ENCODE measurements around the gene CADM2.
A peak's percentile ranks its signal among the peaks of the same experiment; 100 is the strongest.
"Not testable (repeated sequence)": the region's sequence is repeated elsewhere in the genome, so short reads cannot be mapped to it uniquely, and the experiment has no call there.

The CADM2 gene

GRCh38 chr3:84958495-84959469, at the start of gene CADM2:
TSS of gene CADM2 (plus strand) at chr3:84958989.
- peak; percentile 15 to 27 for DNase-seq (ENCODE audit: low read depth in 1 of 2, low spot score in 1 of 2)

GRCh38 chr3:84918592-84918991, 40.2 kb upstream of the CADM2 start:
- not testable (repeated sequence) for DNase-seq (ENCODE audit: low read depth in 1 of 2, low spot score in 1 of 2)

- no peak for DNase-seq (ENCODE audit: low read depth in 1 of 2, low spot score in 1 of 2)
Observed at GRCh38 chr3:84922682-84923081, 36.1 kb upstream of the CADM2 start.

- no peak for DNase-seq (ENCODE audit: low read depth in 1 of 2, low spot score in 1 of 2)
Observed at GRCh38 chr3:84925571-84925970, 33.2 kb upstream of the CADM2 start.

GRCh38 chr3:84943379-84943778, 15.4 kb upstream of the CADM2 start:
- no peak for DNase-seq (ENCODE audit: low read depth in 1 of 2, low spot score in 1 of 2)

GRCh38 chr3:84946240-84946639, 12.5 kb upstream of the CADM2 start:
- no peak for DNase-seq (ENCODE audit: low read depth in 1 of 2, low spot score in 1 of 2)

GRCh38 chr3:84959470-84960271, 882 bp downstream of the CADM2 start:
- DNase-seq (ENCODE audit: low read depth in 1 of 2, low spot score in 1 of 2) = no peak

GRCh38 chr3:84960581-84960980, 1.8 kb downstream of the CADM2 start:
- no peak for DNase-seq (ENCODE audit: low read depth in 1 of 2, low spot score in 1 of 2)

- DNase-seq (ENCODE audit: low read depth in 1 of 2, low spot score in 1 of 2) = no peak
Observed at GRCh38 chr3:84961011-84961410, 2.2 kb downstream of the CADM2 start.

- DNase-seq (ENCODE audit: low read depth in 1 of 2, low spot score in 1 of 2) = no peak
Observed at GRCh38 chr3:84961521-84962255, 2.9 kb downstream of the CADM2 start.

GRCh38 chr3:84962415-84962814, 3.6 kb downstream of the CADM2 start:
- DNase-seq (ENCODE audit: low read depth in 1 of 2, low spot score in 1 of 2) = no peak

GRCh38 chr3:84963137-84963536, 4.3 kb downstream of the CADM2 start:
- no peak for DNase-seq (ENCODE audit: low read depth in 1 of 2, low spot score in 1 of 2)

- no peak for DNase-seq (ENCODE audit: low read depth in 1 of 2, low spot score in 1 of 2)
Observed at GRCh38 chr3:84965141-84965540, 6.4 kb downstream of the CADM2 start.

GRCh38 chr3:84967767-84968581, 9.2 kb downstream of the CADM2 start:
- DNase-seq (ENCODE audit: low read depth in 1 of 2, low spot score in 1 of 2) = no peak

- DNase-seq (ENCODE audit: low read depth in 1 of 2, low spot score in 1 of 2) = no peak
Observed at GRCh38 chr3:84968701-84969235, 10.0 kb downstream of the CADM2 start.

- no peak for DNase-seq (ENCODE audit: low read depth in 1 of 2, low spot score in 1 of 2)
Observed at GRCh38 chr3:84974347-84974746, 15.6 kb downstream of the CADM2 start.

- no peak for DNase-seq (ENCODE audit: low read depth in 1 of 2, low spot score in 1 of 2)
Observed at GRCh38 chr3:84977021-84977420, 18.2 kb downstream of the CADM2 start.

- no peak for DNase-seq (ENCODE audit: low read depth in 1 of 2, low spot score in 1 of 2)
Observed at GRCh38 chr3:84978843-84979242, 20.1 kb downstream of the CADM2 start.

- no peak for DNase-seq (ENCODE audit: low read depth in 1 of 2, low spot score in 1 of 2)
Observed at GRCh38 chr3:84980011-84980410, 21.2 kb downstream of the CADM2 start.

GRCh38 chr3:84980456-84980855, 21.7 kb downstream of the CADM2 start:
- DNase-seq (ENCODE audit: low read depth in 1 of 2, low spot score in 1 of 2) = no peak

Measured in activated T-helper 1 cell treated with anti-CD3 and anti-CD28 coated beads, Interleukin-2, amount 50 U/mL, for 16 hours (primary cell).